Epithelial cell of esophagus (primary cell): ENCODE data around the gene MAD1L1.

Experiments used
- DNase-seq: peaks from one replicate; pipeline ENCODE4 v3.0.0; 2010; ENCODE audit warnings: low read depth
- H3K4me3 ChIP-seq: 2 replicates; pipeline ENCODE4 v1.5.1; 2011; ENCODE audit warnings: mild to moderate bottlenecking, low read length, control low read depth
- CTCF ChIP-seq: IDR thresholded peaks from 2 replicates; pipeline ENCODE4 v1.5.1; 2011; ENCODE audit warnings: low read depth, mild to moderate bottlenecking, low read length, control low read depth, inconsistent platforms; ENCODE audit not compliant: insufficient read depth; ENCODE audit errors: missing control alignments

The MAD1L1 gene

GRCh38 chr7:2152646-2153045, 80.1 kb downstream of the MAD1L1 start:
- no peak for TF ChIP-seq CTCF
- DNase-seq = no peak
- no peak overlapping the region for H3K4me3 ChIP-seq

GRCh38 chr7:2151801-2152612, 80.7 kb downstream of the MAD1L1 start:
- DNase-seq = no peak
- no peak for TF ChIP-seq CTCF

GRCh38 chr7:2151237-2151636, 81.5 kb downstream of the MAD1L1 start:
- H3K4me3 ChIP-seq = no peak overlapping the region
- no peak for DNase-seq
- TF ChIP-seq CTCF = no peak

More at GRCh38 chr7:2151801-2152612, 80.7 kb downstream of the MAD1L1 start:
- H3K4me3 ChIP-seq = no peak overlapping the region

GRCh38 chr7:2150445-2150815, 82.3 kb downstream of the MAD1L1 start:
- no peak for DNase-seq
- no peak overlapping the region for H3K4me3 ChIP-seq
- no peak for TF ChIP-seq CTCF

- no peak for DNase-seq
- no peak overlapping the region for H3K4me3 ChIP-seq
- TF ChIP-seq CTCF = no peak
These were observed 82.9 kb downstream of the MAD1L1 start for GRCh38 chr7:2149672-2150444.

- no peak for DNase-seq
- TF ChIP-seq CTCF = no peak
- H3K4me3 ChIP-seq = no peak overlapping the region
These were observed 83.9 kb downstream of the MAD1L1 start for GRCh38 chr7:2148814-2149213.
